AG09309 (cell line): ENCODE data around the gene SPEN.

Experiments used
- DNase-seq: peaks from one replicate; pipeline ENCODE4 v3.0.0-alpha.2; 2010; ENCODE audit warnings: low read depth
- H3K4me3 ChIP-seq: 2 replicates; pipeline ENCODE4 v1.5.1; 2011; ENCODE audit warnings: mild to moderate bottlenecking, low read depth, low read length, moderate library complexity; ENCODE audit not compliant: control insufficient read depth
- TF ChIP-seq, protein P1 (sequence below): IDR thresholded peaks from 2 replicates; pipeline ENCODE4 v1.5.1; 2011; ENCODE audit warnings: mild to moderate bottlenecking, low read depth, low read length, inconsistent platforms; ENCODE audit not compliant: insufficient read depth, control insufficient read depth; ENCODE audit errors: missing control alignments

Gene SPEN

DNA sequence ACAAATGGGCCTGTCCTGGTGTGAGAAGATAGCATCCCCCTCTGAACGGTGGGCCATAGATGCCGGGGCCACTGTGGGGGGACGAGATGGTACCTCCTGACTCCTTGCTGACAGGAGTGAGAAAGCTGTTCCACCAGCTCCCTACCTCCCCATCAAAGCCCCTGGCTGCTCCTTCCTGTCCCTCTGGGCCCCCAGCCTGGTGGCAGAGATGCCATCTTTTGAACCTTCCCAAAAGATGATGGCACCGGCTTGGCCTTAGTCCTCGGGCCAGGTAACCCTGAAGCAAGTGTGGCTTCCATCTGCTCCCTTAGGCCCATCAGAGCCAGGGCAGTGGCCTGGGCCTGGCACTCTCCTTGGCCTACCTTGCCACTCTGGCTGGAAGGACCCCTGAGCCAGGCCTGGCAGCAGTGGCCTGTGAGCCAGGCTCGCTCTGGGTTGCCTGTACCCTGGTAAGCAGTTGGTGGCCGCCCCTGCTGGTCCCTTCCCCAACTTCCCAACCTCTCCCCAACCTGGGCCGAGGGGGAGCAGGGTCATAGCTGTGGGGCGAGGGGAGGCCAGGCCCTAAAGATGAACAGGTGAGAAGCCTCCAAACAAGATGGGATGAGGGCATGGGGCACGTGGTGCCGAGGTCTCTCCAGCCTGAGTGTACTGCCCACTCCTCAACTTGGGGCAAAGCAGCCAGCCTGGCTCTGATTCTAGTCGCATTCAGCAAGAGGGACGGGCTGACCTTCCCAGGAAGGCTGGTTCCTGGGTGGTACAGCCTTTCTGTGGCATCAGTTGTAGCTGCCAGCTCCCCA is 93.7 kb downstream of the SPEN start:
- no peak overlapping the region for H3K4me3 ChIP-seq
- DNase-seq: no peak
- TF ChIP-seq, protein P1, sequence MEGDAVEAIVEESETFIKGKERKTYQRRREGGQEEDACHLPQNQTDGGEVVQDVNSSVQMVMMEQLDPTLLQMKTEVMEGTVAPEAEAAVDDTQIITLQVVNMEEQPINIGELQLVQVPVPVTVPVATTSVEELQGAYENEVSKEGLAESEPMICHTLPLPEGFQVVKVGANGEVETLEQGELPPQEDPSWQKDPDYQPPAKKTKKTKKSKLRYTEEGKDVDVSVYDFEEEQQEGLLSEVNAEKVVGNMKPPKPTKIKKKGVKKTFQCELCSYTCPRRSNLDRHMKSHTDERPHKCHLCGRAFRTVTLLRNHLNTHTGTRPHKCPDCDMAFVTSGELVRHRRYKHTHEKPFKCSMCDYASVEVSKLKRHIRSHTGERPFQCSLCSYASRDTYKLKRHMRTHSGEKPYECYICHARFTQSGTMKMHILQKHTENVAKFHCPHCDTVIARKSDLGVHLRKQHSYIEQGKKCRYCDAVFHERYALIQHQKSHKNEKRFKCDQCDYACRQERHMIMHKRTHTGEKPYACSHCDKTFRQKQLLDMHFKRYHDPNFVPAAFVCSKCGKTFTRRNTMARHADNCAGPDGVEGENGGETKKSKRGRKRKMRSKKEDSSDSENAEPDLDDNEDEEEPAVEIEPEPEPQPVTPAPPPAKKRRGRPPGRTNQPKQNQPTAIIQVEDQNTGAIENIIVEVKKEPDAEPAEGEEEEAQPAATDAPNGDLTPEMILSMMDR: no peak

DNA sequence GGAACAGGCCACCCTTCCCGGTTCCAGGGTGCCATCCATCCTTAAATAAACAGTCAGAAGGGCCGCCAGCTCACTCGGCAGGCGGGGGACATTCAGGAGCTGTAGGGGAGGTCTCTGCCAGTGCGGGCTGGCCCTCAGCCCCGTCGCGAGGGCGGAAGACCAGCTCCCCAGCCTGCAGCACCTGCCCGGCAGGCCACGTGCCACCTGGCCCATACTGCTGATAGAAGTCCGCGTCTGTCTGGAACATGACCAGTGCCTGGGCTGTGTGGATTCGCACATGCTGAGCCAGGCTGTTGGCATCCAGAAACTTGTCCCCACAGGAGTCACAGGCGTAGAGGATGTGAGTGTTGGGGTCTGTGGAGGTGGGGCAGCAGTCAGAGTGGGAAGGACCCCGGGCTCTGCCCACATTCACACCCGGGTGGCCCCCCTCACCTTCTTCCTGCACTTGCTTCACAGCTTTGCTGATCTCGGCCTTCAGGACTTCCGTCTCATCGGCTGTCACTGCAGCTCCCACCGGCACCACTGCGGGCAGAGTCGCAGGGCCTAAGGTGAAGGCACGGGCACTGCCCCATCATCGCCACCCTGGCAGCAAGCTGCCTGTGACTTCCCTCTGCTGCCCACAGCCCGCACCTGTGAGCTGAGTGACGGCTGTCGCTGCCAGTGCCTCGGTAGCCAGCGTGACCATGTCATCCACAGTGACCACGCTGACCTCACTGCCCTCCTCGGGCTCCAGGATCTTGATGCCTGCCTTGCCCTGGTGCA is 94.6 kb downstream of the SPEN start:
- no peak for DNase-seq
- TF ChIP-seq, protein P1: no peak
- no peak overlapping the region for H3K4me3 ChIP-seq

DNA sequence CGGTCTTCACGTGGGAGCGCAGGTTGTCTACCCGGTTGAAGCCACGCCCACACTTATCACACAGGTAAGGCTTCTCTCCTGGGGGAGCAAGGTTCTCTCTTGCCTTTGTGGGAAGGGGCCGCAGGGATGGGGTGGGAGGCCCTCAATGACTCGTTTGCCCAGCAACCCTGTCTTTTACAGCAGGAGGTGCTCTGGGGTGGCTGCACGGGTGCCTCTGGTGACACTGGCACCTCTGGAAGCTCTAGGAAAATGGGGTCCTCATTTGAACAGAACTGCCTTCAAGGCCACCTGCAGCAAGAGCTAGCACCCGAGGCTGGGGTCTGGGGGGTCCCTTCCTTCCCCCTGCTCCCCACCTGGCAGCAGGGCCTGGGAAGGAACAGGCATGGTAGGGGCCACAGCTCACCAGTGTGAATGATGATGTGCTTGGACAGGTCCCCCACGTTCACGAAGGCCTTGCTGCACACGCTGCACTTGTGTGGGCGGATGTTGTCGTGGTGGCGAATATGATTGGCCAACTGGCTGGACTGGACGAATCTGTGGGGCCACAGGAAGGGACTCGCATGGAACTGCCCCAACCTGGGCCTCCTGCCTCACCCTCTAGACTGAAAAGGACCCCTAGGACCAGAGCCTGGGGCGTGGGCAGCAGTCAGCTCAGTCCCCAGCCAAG is 95.3 kb downstream of the SPEN start:
- TF ChIP-seq, protein P1: no peak
- no peak for DNase-seq
- no peak overlapping the region for H3K4me3 ChIP-seq

DNA sequence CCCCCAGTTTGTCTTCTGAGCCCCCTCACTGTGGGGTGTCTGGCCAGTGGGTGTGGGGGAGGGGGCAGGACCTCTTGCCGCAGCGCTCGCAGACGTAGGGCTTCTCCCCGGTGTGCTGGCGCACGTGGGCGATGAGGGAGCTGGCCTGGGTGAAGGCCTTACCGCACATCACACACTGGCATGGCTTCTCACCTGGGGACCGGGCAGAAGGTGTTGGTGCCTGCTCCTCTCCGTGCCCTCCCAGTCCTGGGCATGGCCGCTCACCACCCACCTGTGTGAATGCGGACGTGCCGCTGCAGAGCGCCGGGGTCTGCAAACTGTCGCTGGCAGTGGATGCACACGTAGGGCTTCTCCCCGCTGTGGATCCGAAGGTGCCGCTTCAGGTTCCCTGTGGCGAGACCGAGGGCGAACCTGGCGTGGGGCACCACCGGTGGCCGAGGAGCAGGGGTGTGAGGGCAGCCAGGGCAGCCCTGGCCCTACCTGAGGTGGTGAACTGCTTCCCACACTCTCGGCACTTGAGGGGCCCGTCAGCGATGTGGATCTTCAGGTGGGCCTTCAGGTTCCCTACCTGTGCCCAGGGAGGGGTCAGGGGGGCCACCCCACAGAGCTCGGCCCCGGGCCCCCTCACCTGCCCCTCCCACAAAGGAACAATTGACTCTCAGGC is 96.0 kb downstream of the SPEN start:
- no peak for DNase-seq
- no peak overlapping the region for H3K4me3 ChIP-seq
- TF ChIP-seq, protein P1: no peak

DNA sequence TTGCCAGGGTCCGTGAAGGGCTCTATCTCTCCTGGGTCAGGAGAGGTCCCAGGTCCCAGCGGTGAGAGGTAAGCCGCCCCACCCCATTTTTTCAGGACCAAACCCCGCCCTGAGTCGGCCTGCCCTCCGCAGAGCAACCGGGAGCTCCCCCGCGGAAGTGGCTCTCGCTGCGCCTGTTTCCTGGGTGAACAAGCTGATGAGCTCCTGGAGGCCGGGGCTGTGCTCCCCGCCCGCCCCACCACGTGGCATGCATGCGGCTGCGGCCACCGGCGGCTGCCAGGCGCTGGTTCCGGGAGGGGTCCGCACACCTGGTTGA is 96.4 kb downstream of the SPEN start:
- DNase-seq: no peak
- TF ChIP-seq, protein P1: no peak
- H3K4me3 ChIP-seq: no peak overlapping the region

DNA sequence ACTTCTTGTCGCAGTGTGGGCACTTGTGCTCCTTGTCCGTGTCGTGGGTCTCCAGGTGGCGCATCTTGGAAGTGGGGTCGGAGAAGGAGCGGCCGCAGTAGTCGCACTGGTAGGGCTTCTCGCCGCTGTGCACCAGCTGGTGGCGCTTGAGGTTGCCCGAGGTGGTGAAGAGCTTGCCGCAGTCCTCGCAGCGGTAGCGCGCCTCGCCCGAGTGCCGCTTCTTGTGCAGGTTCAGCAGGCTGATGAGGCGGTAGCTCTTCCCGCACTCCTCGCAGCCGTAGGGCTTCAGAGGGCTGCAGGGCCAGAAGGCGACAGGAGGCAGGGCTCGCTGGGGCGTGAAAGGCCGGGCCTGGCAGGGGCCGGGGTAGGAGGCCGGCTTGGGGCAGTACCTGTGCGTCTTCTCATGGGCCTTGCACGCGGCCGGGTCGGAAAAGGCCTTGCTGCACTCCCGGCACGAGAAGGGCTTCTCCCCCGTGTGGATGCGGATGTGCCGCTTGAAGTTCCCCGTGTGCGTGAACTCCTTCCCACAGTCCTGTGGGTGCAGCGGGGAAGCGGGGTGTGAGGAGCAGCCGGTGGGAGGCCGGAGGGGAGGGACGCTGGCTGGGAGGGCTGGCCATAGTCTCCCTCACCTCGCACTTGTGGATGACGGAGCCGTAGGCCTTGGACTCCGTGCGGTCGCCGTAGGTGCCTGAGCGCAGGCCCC is 97.0 kb downstream of the SPEN start:
- TF ChIP-seq, protein P1: no peak
- no peak for DNase-seq
- no peak overlapping the region for H3K4me3 ChIP-seq
